ENCODE data around the gene PINLYP.
A peak's percentile ranks its signal among the peaks of the same experiment; 100 is the strongest.

The PINLYP gene

GRCh38 chr19:43575156-43575950 is at the start of gene PINLYP, which contains the start of gene XRCC1:
Gene PINLYP, plus strand, starts transcription at chr19:43575801. Its CDS starts 1,391 bp downstream, at chr19:43577192.
Gene XRCC1, minus strand, starts transcription at chr19:43575527. Its CDS starts 69 bp downstream, at chr19:43575458.
- TF ChIP-seq JUND (IDR thresholded peaks at IDR 0.05; ENCODE audit: low read depth) = no peak
- in situ Hi-C loops (cut with HindIII; ENCODE audit: low pct_unique_long_range_greater_than_20kb, low sequenced_read_pairs) = no loop called here

GRCh38 chr19:43525836-43526771 is 49.5 kb upstream of the PINLYP start:
- in situ Hi-C loops (cut with HindIII; ENCODE audit: low pct_unique_long_range_greater_than_20kb, low sequenced_read_pairs) = no loop called here
- peak in 1 of 2 experiments; percentile 9 for DNase-seq (ENCODE audit: low read depth in 1 of 2, low spot score in 1 of 2)
- no peak for TF ChIP-seq JUND (IDR thresholded peaks at IDR 0.05; ENCODE audit: low read depth)

More at GRCh38 chr19:43575156-43575950, at the start of gene PINLYP, which contains the start of gene XRCC1:
- DNase-seq (ENCODE audit: low read depth in 1 of 2, low spot score in 1 of 2) = peak; percentile 90 to 98

GRCh38 chr19:43526884-43527859 is 48.4 kb upstream of the PINLYP start, which contains the start of gene ETHE1:
Gene ETHE1, minus strand, starts transcription at chr19:43527201. Its CDS starts 24 bp downstream, at chr19:43527177.
- in situ Hi-C loops (cut with HindIII; ENCODE audit: low pct_unique_long_range_greater_than_20kb, low sequenced_read_pairs) = no loop called here
- peak; percentile 44 to 58 for DNase-seq (ENCODE audit: low read depth in 1 of 2, low spot score in 1 of 2)
- no peak for TF ChIP-seq JUND (IDR thresholded peaks at IDR 0.05; ENCODE audit: low read depth)

GRCh38 chr19:43527860-43528622 is 47.6 kb upstream of the PINLYP start:
- in situ Hi-C loops (cut with HindIII; ENCODE audit: low pct_unique_long_range_greater_than_20kb, low sequenced_read_pairs) = no loop called here
- no peak for TF ChIP-seq JUND (IDR thresholded peaks at IDR 0.05; ENCODE audit: low read depth)
- DNase-seq (ENCODE audit: low read depth in 1 of 2, low spot score in 1 of 2) = no peak

- in situ Hi-C loops (cut with HindIII; ENCODE audit: low pct_unique_long_range_greater_than_20kb, low sequenced_read_pairs) = no loop called here
- peak in 1 of 2 experiments; percentile 51 for DNase-seq (ENCODE audit: low read depth in 1 of 2, low spot score in 1 of 2)
- TF ChIP-seq JUND (IDR thresholded peaks at IDR 0.05; ENCODE audit: low read depth) = no peak
Measured at GRCh38 chr19:43532571-43532961, 43.0 kb upstream of the PINLYP start.

GRCh38 chr19:43532962-43533545 is 42.5 kb upstream of the PINLYP start, which contains the start of gene ZNF575:
Gene ZNF575, plus strand, starts transcription at chr19:43533188. Its CDS starts 1,235 bp downstream, at chr19:43534423.
- in situ Hi-C loops (cut with HindIII; ENCODE audit: low pct_unique_long_range_greater_than_20kb, low sequenced_read_pairs) = no loop called here
- DNase-seq (ENCODE audit: low read depth in 1 of 2, low spot score in 1 of 2) = peak; percentile 78 to 90
- no peak for TF ChIP-seq JUND (IDR thresholded peaks at IDR 0.05; ENCODE audit: low read depth)

- in situ Hi-C loops (cut with HindIII; ENCODE audit: low pct_unique_long_range_greater_than_20kb, low sequenced_read_pairs) = no loop called here
Measured at GRCh38 chr19:43533546-43534304, 41.9 kb upstream of the PINLYP start.

GRCh38 chr19:43534305-43534815 is 41.2 kb upstream of the PINLYP start:
- no peak for TF ChIP-seq JUND (IDR thresholded peaks at IDR 0.05; ENCODE audit: low read depth)
- no peak for DNase-seq (ENCODE audit: low read depth in 1 of 2, low spot score in 1 of 2)
- in situ Hi-C loops (cut with HindIII; ENCODE audit: low pct_unique_long_range_greater_than_20kb, low sequenced_read_pairs) = no loop called here

More at GRCh38 chr19:43533546-43534304, 41.9 kb upstream of the PINLYP start:
- peak; percentile 94 to 99 for DNase-seq (ENCODE audit: low read depth in 1 of 2, low spot score in 1 of 2)
- TF ChIP-seq JUND (IDR thresholded peaks at IDR 0.05; ENCODE audit: low read depth) = no peak

- no peak for TF ChIP-seq JUND (IDR thresholded peaks at IDR 0.05; ENCODE audit: low read depth)
- DNase-seq (ENCODE audit: low read depth in 1 of 2, low spot score in 1 of 2) = peak in 1 of 2 experiments; percentile 31
- in situ Hi-C loops (cut with HindIII; ENCODE audit: low pct_unique_long_range_greater_than_20kb, low sequenced_read_pairs) = no loop called here
Measured at GRCh38 chr19:43534816-43535761, 40.5 kb upstream of the PINLYP start.
